HepG2 (cell line): ENCODE results near the gene FAM187B. TPM values are rescaled to one million over a fixed set of nuclear protein-coding genes. Genes with fewer than 3 reads are reported as not detected.

Experiments used
- FOXA3 ChIP-seq: IDR thresholded peaks from 2 replicates; pipeline ENCODE4 v1.6.1; 2016; ENCODE audit warnings: missing genetic modification reagents, missing compliant biosample characterization
- HINFP ChIP-seq: sonication (generic); formaldehyde crosslinking; IDR thresholded peaks from 2 replicates; pipeline ENCODE4 v1.4.0; 2020; ENCODE audit warnings: low read depth, mild to moderate bottlenecking, missing genetic modification reagents
- PAXIP1 ChIP-seq: sonication (generic); formaldehyde crosslinking; conservative IDR thresholded peaks from 2 replicates; pipeline ENCODE4 v1.4.0; 2020; ENCODE audit warnings: mild to moderate bottlenecking, missing genetic modification reagents, moderate library complexity
- SP2 ChIP-seq: sonication (generic); formaldehyde crosslinking; IDR thresholded peaks from 2 replicates; pipeline ENCODE4 v1.5.1; 2020; ENCODE audit warnings: mild to moderate bottlenecking, missing genetic modification reagents
- SPEN ChIP-seq: sonication (generic); formaldehyde crosslinking; IDR thresholded peaks from 2 replicates; pipeline ENCODE4 v1.5.1; 2020; ENCODE audit warnings: low read depth, mild to moderate bottlenecking, missing genetic modification reagents
- TCF12 ChIP-seq, 2 experiments: fragments of 450-650 bp in 1 of 2; sonication (generic) in 1 of 2; formaldehyde crosslinking in 1 of 2; IDR thresholded peaks; 2 replicates each; pipeline versions ENCODE4 v1.6.1 to v1.8.0; 2017 to 2022; ENCODE audit warnings: antibody characterized with exemption in 1 of 2, mild to moderate bottlenecking in 1 of 2, missing genetic modification reagents in 1 of 2, moderate library complexity in 1 of 2
- polyA plus RNA-seq, 8 experiments: library from polyadenylated mRNA; depleted of rRNA in 3 of 8; stranded (reverse) in 7 of 8; unstranded in 1 of 8; fragments of >200 nt; fragmentation: Illumina TruSeq in 4 of 8; extraction: Trizol in 4 of 8; gene quantifications; 2 replicates each; pipeline versions ENCODE4 v1.2.1 to v1.2.3, GENCODE V29; 2011 to 2016; ENCODE audit warnings: low read depth in 4 of 8, missing spikeins in 1 of 8, mixed read lengths in 1 of 8; ENCODE audit not compliant: insufficient read depth in 1 of 8
- total RNA-seq, 5 experiments: library from RNA; depleted of rRNA; stranded (reverse); fragments of >200 nt; fragmentation: Illumina TruSeq; extraction: Trizol; gene quantifications; 2 replicates each; pipeline ENCODE4 v1.2.3, GENCODE V29; 2016; ENCODE audit warnings: low read depth in 1 of 5
- TF ChIP-seq, protein P1 (sequence below): IDR thresholded peaks from 2 replicates; pipeline ENCODE4 v1.4.0; 2020; ENCODE audit warnings: mild to moderate bottlenecking, missing genetic modification reagents
- TF ChIP-seq, protein P2 (sequence below): sonication (generic); formaldehyde crosslinking; IDR thresholded peaks from 2 replicates; pipeline ENCODE4 v1.5.0; 2020; ENCODE audit warnings: mild to moderate bottlenecking, missing genetic modification reagents, borderline replicate concordance
- TF ChIP-seq, protein P3 (sequence below): sonication (generic); formaldehyde crosslinking; IDR thresholded peaks from 2 replicates; pipeline ENCODE4 v1.4.0; 2020; ENCODE audit warnings: missing genetic modification reagents

Gene FAM187B
- total and polyA plus RNA-seq, 2 of the 13 experiments (the other 11 are each of a cell fraction or from before 2014, with no cell fraction given), result not detected

GRCh38 chr19:35269438-35270117, 41.0 kb upstream of the FAM187B start (continued):
- TF ChIP-seq HINFP (CRISPR knock-in tag) (0 out of 2 replicates have a peak, but pooled peaks have one; percentile 29), PAXIP1 (CRISPR knock-in tag) (0 out of 2 replicates have a peak, but pooled peaks have one; percentile 25), SP2 (CRISPR knock-in tag) (peak; percentile 20; the same call in 1 of the 2 replicates), FOXA3 (peak; percentile 14), SPEN (CRISPR knock-in tag) (peak; percentile 24; the same call in 1 of the 2 replicates), TCF12 (IDR thresholded peaks at IDR 0.05) (no peak), TCF12 (CRISPR knock-in tag; IDR thresholded peaks at IDR 0.05) (0 out of 2 replicates have a peak, but pooled peaks have one; percentile 54)
- TF ChIP-seq, protein P1, sequence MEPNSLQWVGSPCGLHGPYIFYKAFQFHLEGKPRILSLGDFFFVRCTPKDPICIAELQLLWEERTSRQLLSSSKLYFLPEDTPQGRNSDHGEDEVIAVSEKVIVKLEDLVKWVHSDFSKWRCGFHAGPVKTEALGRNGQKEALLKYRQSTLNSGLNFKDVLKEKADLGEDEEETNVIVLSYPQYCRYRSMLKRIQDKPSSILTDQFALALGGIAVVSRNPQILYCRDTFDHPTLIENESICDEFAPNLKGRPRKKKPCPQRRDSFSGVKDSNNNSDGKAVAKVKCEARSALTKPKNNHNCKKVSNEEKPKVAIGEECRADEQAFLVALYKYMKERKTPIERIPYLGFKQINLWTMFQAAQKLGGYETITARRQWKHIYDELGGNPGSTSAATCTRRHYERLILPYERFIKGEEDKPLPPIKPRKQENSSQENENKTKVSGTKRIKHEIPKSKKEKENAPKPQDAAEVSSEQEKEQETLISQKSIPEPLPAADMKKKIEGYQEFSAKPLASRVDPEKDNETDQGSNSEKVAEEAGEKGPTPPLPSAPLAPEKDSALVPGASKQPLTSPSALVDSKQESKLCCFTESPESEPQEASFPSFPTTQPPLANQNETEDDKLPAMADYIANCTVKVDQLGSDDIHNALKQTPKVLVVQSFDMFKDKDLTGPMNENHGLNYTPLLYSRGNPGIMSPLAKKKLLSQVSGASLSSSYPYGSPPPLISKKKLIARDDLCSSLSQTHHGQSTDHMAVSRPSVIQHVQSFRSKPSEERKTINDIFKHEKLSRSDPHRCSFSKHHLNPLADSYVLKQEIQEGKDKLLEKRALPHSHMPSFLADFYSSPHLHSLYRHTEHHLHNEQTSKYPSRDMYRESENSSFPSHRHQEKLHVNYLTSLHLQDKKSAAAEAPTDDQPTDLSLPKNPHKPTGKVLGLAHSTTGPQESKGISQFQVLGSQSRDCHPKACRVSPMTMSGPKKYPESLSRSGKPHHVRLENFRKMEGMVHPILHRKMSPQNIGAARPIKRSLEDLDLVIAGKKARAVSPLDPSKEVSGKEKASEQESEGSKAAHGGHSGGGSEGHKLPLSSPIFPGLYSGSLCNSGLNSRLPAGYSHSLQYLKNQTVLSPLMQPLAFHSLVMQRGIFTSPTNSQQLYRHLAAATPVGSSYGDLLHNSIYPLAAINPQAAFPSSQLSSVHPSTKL (CRISPR knock-in tag), result peak; percentile 38; the same call in 1 of the 2 replicates
- TF ChIP-seq, protein P2, sequence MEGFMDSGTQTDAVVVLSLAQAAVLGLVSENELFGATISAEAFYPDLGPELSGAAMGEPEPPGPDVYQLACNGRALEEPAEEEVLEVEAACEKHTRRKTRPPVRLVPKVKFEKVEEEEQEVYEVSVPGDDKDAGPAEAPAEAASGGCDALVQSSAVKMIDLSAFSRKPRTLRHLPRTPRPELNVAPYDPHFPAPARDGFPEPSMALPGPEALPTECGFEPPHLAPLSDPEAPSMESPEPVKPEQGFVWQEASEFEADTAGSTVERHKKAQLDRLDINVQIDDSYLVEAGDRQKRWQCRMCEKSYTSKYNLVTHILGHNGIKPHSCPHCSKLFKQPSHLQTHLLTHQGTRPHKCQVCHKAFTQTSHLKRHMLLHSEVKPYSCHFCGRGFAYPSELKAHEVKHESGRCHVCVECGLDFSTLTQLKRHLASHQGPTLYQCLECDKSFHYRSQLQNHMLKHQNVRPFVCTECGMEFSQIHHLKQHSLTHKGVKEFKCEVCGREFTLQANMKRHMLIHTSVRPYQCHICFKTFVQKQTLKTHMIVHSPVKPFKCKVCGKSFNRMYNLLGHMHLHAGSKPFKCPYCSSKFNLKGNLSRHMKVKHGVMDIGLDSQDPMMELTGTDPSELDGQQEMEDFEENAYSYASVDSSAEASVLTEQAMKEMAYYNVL (CRISPR knock-in tag), result 0 out of 2 replicates have a peak, but pooled peaks have one; percentile 27
- TF ChIP-seq, protein P3, sequence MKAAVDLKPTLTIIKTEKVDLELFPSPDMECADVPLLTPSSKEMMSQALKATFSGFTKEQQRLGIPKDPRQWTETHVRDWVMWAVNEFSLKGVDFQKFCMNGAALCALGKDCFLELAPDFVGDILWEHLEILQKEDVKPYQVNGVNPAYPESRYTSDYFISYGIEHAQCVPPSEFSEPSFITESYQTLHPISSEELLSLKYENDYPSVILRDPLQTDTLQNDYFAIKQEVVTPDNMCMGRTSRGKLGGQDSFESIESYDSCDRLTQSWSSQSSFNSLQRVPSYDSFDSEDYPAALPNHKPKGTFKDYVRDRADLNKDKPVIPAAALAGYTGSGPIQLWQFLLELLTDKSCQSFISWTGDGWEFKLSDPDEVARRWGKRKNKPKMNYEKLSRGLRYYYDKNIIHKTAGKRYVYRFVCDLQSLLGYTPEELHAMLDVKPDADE (CRISPR knock-in tag), result 0 out of 2 replicates have a peak, but pooled peaks have one; percentile 30
